Sigmoid colon (tissue), 7 donors: ENCODE measurements around the gene IL33. TPM values are rescaled to one million over a fixed set of nuclear protein-coding genes. Genes with fewer than 3 reads are reported as not detected.

Experiments
- DNase-seq: peaks from one replicate; pipeline ENCODE4 v3.0.0-alpha.2; 2019
- H3K27ac ChIP-seq, 4 donors: fragments of 200-600 bp; sonication (generic); one replicate each; pipeline ENCODE4 v1.5.1; 2016 to 2019; ENCODE audit warnings: mild to moderate bottlenecking in 1 of 4
- H3K27me3 ChIP-seq, 3 donors: fragments of 200-600 bp; sonication (generic); one replicate each; pipeline ENCODE4 v1.5.1; 2019; ENCODE audit warnings: mild to moderate bottlenecking in 1 of 3
- H3K36me3 ChIP-seq, 4 donors: fragments of 200-600 bp; sonication (generic); one replicate each; pipeline ENCODE4 v1.5.1; 2016 to 2019
- H3K4me1 ChIP-seq, 4 donors: fragments of 200-600 bp; sonication (generic); one replicate each; pipeline ENCODE4 v1.5.1; 2017 to 2019
- H3K4me3 ChIP-seq, 4 donors: fragments of 200-600 bp; sonication (generic); one replicate each; pipeline ENCODE4 v1.5.1; 2017 to 2019; ENCODE audit warnings: mild to moderate bottlenecking in 2 of 4, moderate library complexity in 1 of 4
- H3K9me3 ChIP-seq, 4 donors: fragments of 200-600 bp in 3 of 4; sonication (generic) in 3 of 4; one replicate each; pipeline versions ENCODE4 v1.5.1 to v1.6.1; 2013 to 2019
- EP300 ChIP-seq, 4 donors: sonication (generic); formaldehyde crosslinking; IDR thresholded peaks; one replicate each; pipeline ENCODE4 v1.6.1; 2017; ENCODE audit warnings: antibody characterized with exemption in 4 of 4
- POLR2A ChIP-seq, 2 donors: fragments of 450-650 bp; IDR thresholded peaks; one replicate each; pipeline ENCODE4 v1.6.1; 2016; ENCODE audit warnings: antibody characterized with exemption in 2 of 2, mild to moderate bottlenecking in 2 of 2, moderate library complexity in 2 of 2
- POLR2AphosphoS5 ChIP-seq, 4 donors: sonication (generic); formaldehyde crosslinking; IDR thresholded peaks; one replicate each; pipeline ENCODE4 v1.6.1; 2017; ENCODE audit warnings: antibody characterized with exemption in 4 of 4
- WGBS, 2 donors: extraction: QIAGEN DNeasy Blood & Tissue Kit; methylation state at CpG; one replicate each; pipeline ENCODE4 v1.1.7; 2013; 5-methylcytosine and 5-hydroxymethylcytosine counted together
- intact Hi-C: fragments of 100-400 bp; cut with DNase I; formaldehyde crosslinking; loops from one replicate; pipeline ENCODE4 v1.15.1; 2023
- polyA plus RNA-seq, 3 donors: library from polyadenylated mRNA; stranded (reverse); fragments of 200-250 nt; gene quantifications; one replicate each; pipeline ENCODE4 v1.2.3, GENCODE V29; 2013
- total RNA-seq, 4 donors: library from RNA; depleted of rRNA; stranded (reverse); fragments of >200 nt; gene quantifications; one replicate each; pipeline ENCODE4 v1.1.0, GENCODE V29; 2016
- TF ChIP-seq, protein P1 (sequence below), 4 experiments: fragments of 450-650 bp in 3 of 4; fragments of 200-600 bp in 1 of 4; IDR thresholded peaks; one replicate each; pipeline ENCODE4 v1.5.1; 2016 to 2019; ENCODE audit warnings: antibody characterized with exemption in 4 of 4, mild to moderate bottlenecking in 3 of 4, moderate library complexity in 2 of 4
- donor health status: healthy with polysubstance abuse.
- donor health status: Bipolar disorder and iron deficiency.
- donor health status: healthy.

The IL33 gene
- total and polyA plus RNA-seq, 7 donors, result 1.6 to 73.2 (median 33.5) TPM

- no peak overlapping the region for H3K27ac ChIP-seq
These were observed 16.8 kb downstream of the IL33 start for GRCh38 chr9:6232336-6232945.

DNA sequence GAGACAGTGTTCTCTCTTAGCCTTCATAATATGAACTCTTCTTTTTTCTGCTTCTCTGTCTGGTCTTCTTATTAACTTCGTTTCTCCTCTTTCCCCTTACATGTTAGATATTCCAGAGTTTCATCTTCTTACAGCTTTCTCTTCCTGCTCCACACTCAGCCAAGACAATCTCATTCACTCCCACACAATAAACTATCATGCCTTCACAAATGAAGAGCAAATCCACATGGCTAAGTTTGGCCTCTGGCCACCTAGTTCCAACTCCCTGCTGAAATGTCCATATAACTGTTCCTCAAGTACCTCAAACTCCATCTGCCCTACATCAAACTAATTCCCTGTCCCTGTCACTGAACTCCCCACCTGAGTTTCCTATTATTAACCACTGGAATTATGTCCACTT is 18.4 kb downstream of the IL33 start:
- intact Hi-C loops, result no loop called here
- H3K27me3 ChIP-seq, result no peaks in the 10 kb centered on the region
- 47 to 63% methylated on average over 1 of the region's 1 CpG for WGBS, 2 donors
- H3K4me3 ChIP-seq, result no peak overlapping the region
- DNase-seq, result no peak
- H3K27ac ChIP-seq, result no peak overlapping the region
- peaks cover 0 to 46% (median 30%) of the 10 kb centered on the region in 4 donors for H3K4me1 ChIP-seq
- no peaks in the 10 kb centered on the region for H3K36me3 ChIP-seq
- no peak for TF ChIP-seq POLR2A (IDR thresholded peaks at IDR 0.05)
- TF ChIP-seq, protein P1, sequence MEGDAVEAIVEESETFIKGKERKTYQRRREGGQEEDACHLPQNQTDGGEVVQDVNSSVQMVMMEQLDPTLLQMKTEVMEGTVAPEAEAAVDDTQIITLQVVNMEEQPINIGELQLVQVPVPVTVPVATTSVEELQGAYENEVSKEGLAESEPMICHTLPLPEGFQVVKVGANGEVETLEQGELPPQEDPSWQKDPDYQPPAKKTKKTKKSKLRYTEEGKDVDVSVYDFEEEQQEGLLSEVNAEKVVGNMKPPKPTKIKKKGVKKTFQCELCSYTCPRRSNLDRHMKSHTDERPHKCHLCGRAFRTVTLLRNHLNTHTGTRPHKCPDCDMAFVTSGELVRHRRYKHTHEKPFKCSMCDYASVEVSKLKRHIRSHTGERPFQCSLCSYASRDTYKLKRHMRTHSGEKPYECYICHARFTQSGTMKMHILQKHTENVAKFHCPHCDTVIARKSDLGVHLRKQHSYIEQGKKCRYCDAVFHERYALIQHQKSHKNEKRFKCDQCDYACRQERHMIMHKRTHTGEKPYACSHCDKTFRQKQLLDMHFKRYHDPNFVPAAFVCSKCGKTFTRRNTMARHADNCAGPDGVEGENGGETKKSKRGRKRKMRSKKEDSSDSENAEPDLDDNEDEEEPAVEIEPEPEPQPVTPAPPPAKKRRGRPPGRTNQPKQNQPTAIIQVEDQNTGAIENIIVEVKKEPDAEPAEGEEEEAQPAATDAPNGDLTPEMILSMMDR (IDR thresholded peaks at IDR 0.05), result no peak
- peak in 1 of 4 donors; percentile 23 for TF ChIP-seq POLR2AphosphoS5 (IDR thresholded peaks at IDR 0.05)
- TF ChIP-seq EP300 (IDR thresholded peaks at IDR 0.05), result no peak
- no peaks in the 10 kb centered on the region for H3K9me3 ChIP-seq

More at GRCh38 chr9:6232336-6232945, 16.8 kb downstream of the IL33 start:
- intact Hi-C loops, result no loop called here
- H3K36me3 ChIP-seq, result no peaks in the 10 kb centered on the region
- no peak for DNase-seq
- TF ChIP-seq, protein P1 (IDR thresholded peaks at IDR 0.05), result no peak
- TF ChIP-seq EP300 (IDR thresholded peaks at IDR 0.05) (no peak), POLR2AphosphoS5 (IDR thresholded peaks at IDR 0.05) (no peak), POLR2A (IDR thresholded peaks at IDR 0.05) (no peak)
- H3K4me3 ChIP-seq, result no peak overlapping the region
- H3K9me3 ChIP-seq, result no peaks in the 10 kb centered on the region
- no peaks in the 10 kb centered on the region for H3K27me3 ChIP-seq
- peaks cover 0 to 48% (median 36%) of the 10 kb centered on the region in 4 donors for H3K4me1 ChIP-seq

- 31 to 77% methylated on average over 2 of the region's 2 CpGs for WGBS, 2 donors
These were observed 21.7 kb downstream of the IL33 start for GRCh38 chr9:6237267-6237666.

DNA sequence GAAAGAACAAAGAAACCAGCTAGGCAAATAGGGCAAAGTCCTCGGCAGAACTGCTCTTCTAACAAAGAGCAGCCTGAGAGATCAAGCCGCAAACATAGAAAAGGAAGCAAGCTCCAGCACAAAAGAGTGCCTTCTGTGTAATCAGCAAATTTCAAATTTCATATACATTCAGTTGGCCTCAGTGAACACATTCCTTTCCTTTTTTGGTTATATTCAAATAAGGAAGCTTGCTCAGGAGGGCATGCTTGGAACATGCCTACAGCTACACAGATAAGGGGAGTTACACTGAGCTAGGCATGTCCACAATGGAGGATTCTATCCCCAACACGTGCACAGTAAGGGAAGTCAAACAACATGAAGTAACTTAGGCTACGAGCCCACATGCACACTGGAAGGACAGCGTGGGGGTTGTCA is 23.4 kb downstream of the IL33 start:
- Histone ChIP-seq H3K27me3 (no peaks in the 10 kb centered on the region), H3K27ac (no peak overlapping the region), H3K9me3 (no peaks in the 10 kb centered on the region), H3K4me1 (peaks cover 0 to 17% (median 10%) of the 10 kb centered on the region in 4 donors), H3K4me3 (no peak overlapping the region), H3K36me3 (peaks cover 0 to 13% (median 0%) of the 10 kb centered on the region in 4 donors)
- TF ChIP-seq POLR2A (IDR thresholded peaks at IDR 0.05) (no peak), EP300 (IDR thresholded peaks at IDR 0.05) (no peak), POLR2AphosphoS5 (IDR thresholded peaks at IDR 0.05) (no peak)
- TF ChIP-seq, protein P1 (IDR thresholded peaks at IDR 0.05), result no peak
- no peak for DNase-seq
- intact Hi-C loops, result no loop called here
- 22 to 68% methylated on average over 5 of the region's 5 CpGs for WGBS, 2 donors

More at GRCh38 chr9:6237267-6237666, 21.7 kb downstream of the IL33 start:
- no peaks in the 10 kb centered on the region for H3K9me3 ChIP-seq
- peaks cover 0 to 3% (median 0%) of the 10 kb centered on the region in 4 donors for H3K36me3 ChIP-seq
- no peaks in the 10 kb centered on the region for H3K27me3 ChIP-seq
- no peak overlapping the region for H3K27ac ChIP-seq
- H3K4me3 ChIP-seq, result no peak overlapping the region
- intact Hi-C loops, result no loop called here
- TF ChIP-seq EP300 (IDR thresholded peaks at IDR 0.05), result no peak
- no peak for TF ChIP-seq POLR2AphosphoS5 (IDR thresholded peaks at IDR 0.05)
- TF ChIP-seq, protein P1 (IDR thresholded peaks at IDR 0.05), result no peak
- TF ChIP-seq POLR2A (IDR thresholded peaks at IDR 0.05), result no peak
- peaks cover 0 to 27% (median 15%) of the 10 kb centered on the region in 4 donors for H3K4me1 ChIP-seq
- no peak for DNase-seq
